Stimulated activated CD4-positive, alpha-beta T cell treated with anti-CD3 and anti-CD28 coated beads, Interleukin-12 subunit alpha, Interleukin-12 subunit beta, amount 100 ng/mL, for 48 hours (primary cell): ENCODE results near the gene MEF2D.
A peak's percentile ranks its signal among the peaks of the same experiment; 100 is the strongest.

ENCODE experiments used
- DNase-seq, 3 donors: peaks; one replicate each; pipeline ENCODE4 v3.0.0-alpha.2; 2020; ENCODE audit warnings: low read depth in 2 of 3, low spot score in 1 of 3

Gene MEF2D

GRCh38 chr1:156500793-156501506 lies 375 bp upstream of the MEF2D start:
- peak; percentile 85 to 92 (median 90) for DNase-seq

- no peak for DNase-seq
These were observed 583 bp downstream of the MEF2D start for GRCh38 chr1:156499842-156500542.

- DNase-seq, result no peak
These were observed 1.3 kb downstream of the MEF2D start for GRCh38 chr1:156499194-156499841.

GRCh38 chr1:156498432-156499193 lies 2.0 kb downstream of the MEF2D start:
- DNase-seq, result no peak

GRCh38 chr1:156497743-156498431 lies 2.7 kb downstream of the MEF2D start:
- no peak for DNase-seq

GRCh38 chr1:156497078-156497742 lies 3.4 kb downstream of the MEF2D start:
- no peak for DNase-seq

GRCh38 chr1:156496211-156496761 lies 4.3 kb downstream of the MEF2D start:
- DNase-seq, result no peak

GRCh38 chr1:156495401-156496140 lies 5.0 kb downstream of the MEF2D start:
- no peak for DNase-seq

GRCh38 chr1:156494309-156494895 lies 6.2 kb downstream of the MEF2D start:
- no peak for DNase-seq

GRCh38 chr1:156493742-156494141 lies 6.8 kb downstream of the MEF2D start:
- no peak for DNase-seq

- DNase-seq, result no peak
These were observed 7.4 kb downstream of the MEF2D start for GRCh38 chr1:156493154-156493631.

GRCh38 chr1:156492591-156493080 lies 7.9 kb downstream of the MEF2D start:
- DNase-seq, result no peak

- no peak for DNase-seq
These were observed 8.5 kb downstream of the MEF2D start for GRCh38 chr1:156492013-156492590.

GRCh38 chr1:156491151-156491949 lies 9.2 kb downstream of the MEF2D start:
- no peak for DNase-seq

GRCh38 chr1:156490401-156491032 lies 10.1 kb downstream of the MEF2D start:
- no peak for DNase-seq

- DNase-seq, result no peak
These were observed 10.7 kb downstream of the MEF2D start for GRCh38 chr1:156489935-156490293.
